Measurements from ENCODE around the gene IL11.

The IL11 gene

GRCh38 chr19:55390461-55390880 lies 20.2 kb upstream of the IL11 start:
- DNase-seq: no peak

GRCh38 chr19:55389386-55390317 lies 19.4 kb upstream of the IL11 start:
- DNase-seq: no peak

DNA sequence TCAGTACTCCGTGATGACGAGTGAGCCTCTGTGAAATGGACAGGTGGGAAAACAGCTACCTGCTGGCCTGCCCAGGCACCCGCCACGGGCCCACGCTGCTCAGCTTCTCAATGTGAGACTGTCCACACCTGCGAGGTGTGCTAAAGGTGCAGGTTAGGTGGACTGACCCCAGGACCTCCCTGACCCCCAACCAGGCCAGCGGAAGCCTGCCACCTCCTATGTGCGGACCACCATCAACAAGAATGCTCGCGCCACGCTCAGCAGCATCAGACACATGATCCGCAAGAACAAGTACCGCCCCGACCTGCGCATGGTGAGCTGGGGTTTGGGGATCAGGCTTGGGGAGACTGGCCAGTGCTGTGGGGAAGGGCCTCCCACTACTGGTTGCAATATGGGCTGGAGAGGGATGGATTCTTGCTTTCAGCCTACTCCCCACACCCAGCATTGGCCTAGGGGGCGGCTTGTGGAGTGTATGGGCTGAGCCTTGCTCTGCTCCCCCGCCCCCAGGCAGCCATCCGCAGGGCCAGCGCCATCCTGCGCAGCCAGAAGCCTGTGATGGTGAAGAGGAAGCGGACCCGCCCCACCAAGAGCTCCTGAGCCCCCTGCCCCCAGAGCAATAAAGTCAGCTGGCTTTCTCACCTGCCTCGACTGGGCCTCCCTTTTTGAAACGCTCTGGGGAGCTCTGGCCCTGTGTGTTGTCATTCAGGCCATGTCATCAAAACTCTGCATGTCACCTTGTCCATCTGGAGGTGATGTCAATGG lies 17.7 kb upstream of the IL11 start:
- no peak for DNase-seq

DNA sequence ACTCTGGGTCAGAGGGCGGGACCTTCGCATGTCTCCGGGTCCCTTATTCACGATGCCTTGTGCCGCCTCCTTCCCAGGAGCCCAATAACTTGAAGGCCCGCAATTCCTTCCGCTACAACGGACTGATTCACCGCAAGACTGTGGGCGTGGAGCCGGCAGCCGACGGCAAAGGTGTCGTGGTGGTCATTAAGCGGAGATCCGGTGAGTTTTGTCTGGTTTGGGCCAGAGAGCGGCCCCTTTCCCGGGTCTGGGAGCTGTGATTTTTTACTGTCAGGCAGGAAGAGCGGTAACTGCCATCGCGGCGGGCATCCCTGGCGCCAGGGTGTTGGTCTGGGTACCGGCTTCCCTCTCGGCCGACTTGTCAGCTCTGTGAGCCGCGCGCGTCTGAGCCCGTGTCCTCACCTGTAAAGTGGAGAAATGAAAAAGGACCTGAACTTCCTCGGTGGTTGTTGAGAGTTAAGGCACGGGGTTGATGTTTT lies 16.3 kb upstream of the IL11 start:
- no peak for DNase-seq

DNA sequence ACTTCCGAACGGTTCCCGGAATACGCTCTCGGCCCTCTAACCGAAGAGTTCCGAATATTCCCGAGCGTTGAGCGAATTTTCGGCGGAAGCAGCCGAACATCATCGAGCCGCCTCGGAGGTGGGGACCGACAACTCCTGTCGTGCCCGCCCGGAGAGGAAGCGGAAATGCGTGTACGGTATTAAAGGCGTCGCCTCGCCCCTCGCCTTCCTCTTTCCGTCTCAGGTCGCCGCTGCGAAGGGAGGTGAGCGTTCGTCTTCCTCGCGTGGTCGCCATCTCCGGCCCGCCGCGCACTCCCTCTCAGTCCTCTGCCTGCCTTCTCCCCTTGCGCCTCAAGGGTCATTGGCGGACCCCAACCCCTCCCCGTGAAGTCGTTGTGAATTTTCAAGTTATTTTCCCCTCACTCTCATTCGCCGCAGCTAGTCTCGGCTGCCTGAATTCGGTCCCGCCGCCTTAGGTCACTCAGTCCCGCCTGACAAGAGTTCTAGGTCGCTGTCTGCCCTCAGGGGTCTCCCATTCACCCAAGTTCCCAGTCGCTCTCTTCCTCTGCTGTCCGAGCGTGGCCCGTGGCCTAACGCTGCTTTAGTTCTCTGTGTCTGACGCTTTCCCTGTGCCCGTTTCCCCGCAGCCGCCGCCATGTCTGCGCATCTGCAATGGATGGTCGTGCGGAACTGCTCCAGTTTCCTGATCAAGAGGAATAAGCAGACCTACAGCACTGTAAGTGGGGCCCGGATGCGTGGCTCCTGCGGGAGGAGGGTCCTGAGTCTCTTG lies 15.6 kb upstream of the IL11 start, which contains the start of gene RPL28:
TSS of gene RPL28 (plus strand) at position 209 of the 769 bp plus-strand sequence. CDS start at position 635, 426 bp downstream.
- peak; percentile 98 for DNase-seq

DNA sequence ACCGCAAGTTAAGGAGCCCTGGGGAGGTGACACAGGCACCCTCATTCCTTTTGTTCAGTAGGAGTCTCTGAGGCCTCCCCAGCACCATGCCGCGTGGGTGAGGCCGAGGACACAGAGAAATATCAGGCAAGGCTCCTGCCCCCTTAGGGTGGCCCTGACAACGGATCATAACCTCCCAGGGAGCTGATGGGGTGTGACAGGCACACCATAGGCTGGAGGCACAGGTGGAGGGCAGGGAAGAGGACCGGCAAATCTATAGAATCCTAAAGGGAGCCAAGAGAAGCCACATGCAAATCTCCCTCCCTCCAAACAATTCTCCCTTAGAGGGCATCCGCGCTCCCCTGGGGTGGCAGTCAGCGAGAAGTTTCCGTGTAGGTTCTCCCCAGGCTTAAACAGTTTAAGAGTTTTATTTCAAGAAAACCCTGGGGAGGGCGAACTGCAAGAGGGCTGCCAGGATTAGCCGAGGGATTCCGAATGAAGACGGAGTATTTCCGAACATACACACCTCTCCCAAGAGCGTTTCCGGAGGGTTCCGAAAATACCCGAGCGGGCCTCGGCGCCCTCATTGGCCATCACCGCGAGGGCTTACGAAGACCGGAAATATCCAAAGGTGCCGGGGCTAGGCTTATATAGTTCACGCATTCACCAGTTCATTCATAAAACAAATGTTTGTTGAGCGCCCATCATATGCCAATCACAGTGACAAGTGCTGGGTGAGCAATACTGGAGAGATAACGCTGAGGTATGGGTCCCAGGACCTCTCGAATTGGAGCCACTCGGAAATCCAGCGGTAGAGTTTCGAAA lies 14.9 kb upstream of the IL11 start:
- peak; percentile 92 for DNase-seq

DNA sequence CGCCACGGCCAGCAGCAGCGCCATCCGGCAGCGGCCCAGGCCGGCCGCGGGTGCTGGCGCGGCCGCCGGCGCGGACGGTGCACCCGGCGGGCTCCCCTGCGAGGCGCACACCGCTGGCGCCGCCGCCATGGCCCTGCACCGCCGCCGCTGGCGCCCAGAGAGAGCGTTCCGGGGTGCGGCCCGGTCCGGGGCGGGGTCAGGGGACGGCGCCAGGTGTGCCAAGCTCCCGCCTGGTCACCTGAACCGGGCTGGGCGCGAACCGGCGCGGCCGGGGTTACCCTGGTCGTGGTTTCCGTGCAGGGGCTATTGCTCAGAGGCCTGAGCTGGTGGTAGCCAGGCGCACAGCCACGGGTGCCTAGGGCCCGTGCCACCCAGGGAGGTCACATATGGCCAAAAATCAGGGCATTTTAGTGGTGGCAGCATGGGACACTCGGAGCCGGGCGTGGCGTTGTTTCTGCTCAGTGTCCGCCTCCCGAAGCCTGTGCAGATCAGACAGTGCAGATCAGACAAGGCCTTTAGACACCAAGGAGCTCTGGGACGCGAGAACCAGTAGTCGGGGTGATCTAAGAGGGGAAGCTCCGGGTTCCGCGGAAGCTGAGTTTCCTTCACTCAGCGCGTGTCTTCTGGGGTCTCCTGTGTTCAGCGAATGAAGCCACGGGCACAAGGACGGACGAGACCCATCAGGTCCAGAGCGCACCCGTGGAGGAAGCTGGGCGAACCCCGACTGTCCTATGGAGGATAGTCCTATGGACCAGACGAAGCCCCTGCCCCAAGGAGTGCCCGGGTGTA lies 14.1 kb upstream of the IL11 start, which contains the start of gene TMEM238:
TSS of gene TMEM238 (minus strand) at position 162 of the 789 bp plus-strand sequence. CDS start at position 129, 33 bp downstream.
- DNase-seq: peak; percentile 72

GRCh38 chr19:55383279-55384130 lies 13.2 kb upstream of the IL11 start:
- peak; percentile 82 for DNase-seq

GRCh38 chr19:55382522-55383054 lies 12.3 kb upstream of the IL11 start:
- no peak for DNase-seq

DNA sequence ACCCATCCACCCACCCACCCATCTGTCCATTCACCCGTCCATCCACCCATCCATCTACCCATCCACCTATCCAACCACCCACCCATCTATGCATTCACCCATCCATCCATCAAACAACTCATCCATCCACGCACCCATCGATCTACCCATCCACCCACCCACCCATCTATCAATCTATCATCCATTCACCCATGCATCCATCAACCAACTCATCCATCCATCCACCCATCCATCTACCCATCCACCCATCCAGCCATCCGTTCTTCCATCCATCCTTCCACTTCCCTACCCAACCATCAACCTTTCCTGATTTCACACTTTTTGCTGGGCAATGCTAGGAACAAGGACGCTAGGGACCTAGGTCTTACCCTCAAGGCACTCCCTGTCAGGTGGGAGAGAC lies 11.8 kb upstream of the IL11 start:
- DNase-seq: no peak

- DNase-seq: no peak
These were observed 8.9 kb upstream of the IL11 start for GRCh38 chr19:55379174-55379573.

DNA sequence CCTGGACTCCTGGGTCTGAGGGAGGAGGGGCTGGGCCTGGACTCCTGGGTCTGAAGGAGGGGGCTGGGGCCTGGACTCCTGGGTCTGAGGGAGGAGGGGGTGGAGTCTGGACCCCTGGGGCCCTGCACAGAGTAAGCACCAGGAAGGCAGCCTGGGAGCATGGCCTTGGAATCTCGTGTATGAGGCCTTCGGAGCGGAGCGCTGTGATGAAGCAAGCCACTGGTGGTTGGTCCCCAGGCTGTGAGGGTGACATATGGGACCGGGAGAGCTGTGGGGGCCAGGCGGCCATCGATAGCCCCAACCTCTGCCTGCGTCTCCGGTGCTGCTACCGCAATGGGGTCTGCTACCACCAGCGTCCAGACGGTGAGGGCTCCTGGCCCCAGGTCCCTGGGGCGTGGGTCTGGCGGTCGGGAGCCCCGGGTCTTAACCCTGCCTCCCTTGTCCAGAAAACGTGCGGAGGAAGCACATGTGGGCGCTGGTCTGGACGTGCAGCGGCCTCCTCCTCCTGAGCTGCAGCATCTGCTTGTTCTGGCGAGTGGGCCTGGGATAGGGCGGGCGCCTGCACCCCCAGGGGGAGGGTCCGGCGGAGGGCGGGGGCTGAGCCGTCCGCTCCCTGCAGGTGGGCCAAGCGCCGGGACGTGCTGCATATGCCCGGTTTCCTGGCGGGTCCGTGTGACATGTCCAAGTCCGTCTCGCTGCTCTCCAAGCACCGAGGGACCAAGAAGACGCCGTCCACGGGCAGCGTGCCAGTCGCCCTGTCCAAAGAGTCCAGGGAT lies 7.3 kb upstream of the IL11 start:
- DNase-seq: no peak

- no peak for DNase-seq
These were observed 6.1 kb upstream of the IL11 start, which contains the start of gene TMEM190 for GRCh38 chr19:55376241-55376933. TMEM190 (plus strand) TSS chr19:55376826; CDS start chr19:55376854, 28 bp downstream.

- DNase-seq: no peak
These were observed 3.9 kb upstream of the IL11 start for GRCh38 chr19:55373993-55374757.

- no peak for DNase-seq
These were observed 3.2 kb upstream of the IL11 start for GRCh38 chr19:55373306-55373992.

GRCh38 chr19:55372316-55373081 lies 2.2 kb upstream of the IL11 start:
- DNase-seq: no peak
